A673 (cell line): Measurements from ENCODE around the gene HIRIP3. TPM values are rescaled to one million over a fixed set of nuclear protein-coding genes. Genes with fewer than 3 reads are reported as not detected.

Source experiments
- BruUV-seq: library from RNA; stranded (reverse); fragments of 400-500 nt; replicated peaks from 2 replicates; lab custom pipeline; 2021; lab: Mats Ljungman, UMichigan
- CTCF ChIA-PET: fragments of 300-600 bp; sonication (Branson Sonifier 250); formaldehyde crosslinking; loops from one replicate; lab custom pipeline; 2022; ENCODE audit warnings: antibody characterized with exemption; lab: Charles Lee
- POLR2A ChIA-PET: fragments of 300-600 bp; sonication (Branson Sonifier 250); formaldehyde crosslinking; loops from one replicate; lab custom pipeline; 2022; ENCODE audit warnings: antibody characterized with exemption; ENCODE audit not compliant: low non-redundant PET; lab: Charles Lee
- DNase-seq: peaks from one replicate; pipeline ENCODE4 v3.0.0-alpha.2; 2015; ENCODE audit warnings: low spot score
- H3K27ac ChIP-seq: fragments of 200-600 bp; sonication (generic); 2 replicates; pipeline ENCODE4 v1.5.1; 2016; ENCODE audit warnings: mixed run types, low read depth, mild to moderate bottlenecking, mixed read lengths, antibody characterized with exemption, low read length; ENCODE audit not compliant: poor library complexity, severe bottlenecking
- H3K27me3 ChIP-seq: fragments of 200-600 bp; sonication (generic); replicated peaks from 2 replicates; pipeline ENCODE4 v1.6.1; 2017; ENCODE audit warnings: mixed run types, low read depth, mild to moderate bottlenecking, mixed read lengths, antibody characterized with exemption, low read length; ENCODE audit not compliant: insufficient read depth, poor library complexity
- H3K36me3 ChIP-seq: fragments of 200-600 bp; sonication (generic); 2 replicates; pipeline ENCODE4 v1.6.1; 2016; ENCODE audit warnings: mixed run types, mild to moderate bottlenecking, mixed read lengths, antibody characterized with exemption, low read length; ENCODE audit not compliant: insufficient read depth, poor library complexity, severe bottlenecking
- H3K4me1 ChIP-seq: fragments of 200-600 bp; sonication (generic); 2 replicates; pipeline ENCODE4 v1.6.1; 2017; ENCODE audit warnings: mixed run types, mild to moderate bottlenecking, mixed read lengths, antibody characterized with exemption, low read length; ENCODE audit not compliant: insufficient read depth, poor library complexity, severe bottlenecking
- H3K4me3 ChIP-seq: fragments of 200-600 bp; sonication (generic); 2 replicates; pipeline ENCODE4 v1.5.1; 2016; ENCODE audit warnings: low read depth, mixed run types, mild to moderate bottlenecking, mixed read lengths, low read length; ENCODE audit not compliant: poor library complexity, severe bottlenecking
- H3K9me3 ChIP-seq: fragments of 200-600 bp; sonication (generic); 2 replicates; pipeline ENCODE4 v1.6.1; 2016; ENCODE audit warnings: mixed run types, low read depth, mild to moderate bottlenecking, mixed read lengths, antibody characterized with exemption, low read length; ENCODE audit not compliant: poor library complexity, severe bottlenecking
- EZH2 ChIP-seq: fragments of 200-600 bp; sonication (generic); IDR thresholded peaks from 2 replicates; pipeline ENCODE4 v1.6.1; 2017; ENCODE audit warnings: borderline replicate concordance, low read depth, mild to moderate bottlenecking, mixed read lengths, antibody characterized with exemption, low read length; ENCODE audit not compliant: poor library complexity, severe bottlenecking
- intact Hi-C: fragments of 100-400 bp; cut with micrococcal nuclease; formaldehyde crosslinking; loops from one replicate; pipeline ENCODE4 v1.10.0; 2022; ENCODE audit not compliant: unreplicated experiment
- total RNA-seq: library from RNA; stranded (reverse); gene quantifications from 2 replicates; pipeline ENCODE4 v1.2.3, GENCODE V29; 2021
- TF ChIP-seq, protein P1 (sequence below): fragments of 300-800, 200-600 bp; sonication (generic); conservative IDR thresholded peaks from 2 replicates; pipeline ENCODE4 v1.5.1; 2017; ENCODE audit warnings: low read depth, mild to moderate bottlenecking, antibody characterized with exemption, low read length, moderate library complexity, mixed read lengths

HIRIP3 gene
- total RNA-seq, 1 experiment from 2014 or later: 29.7 TPM

DNA sequence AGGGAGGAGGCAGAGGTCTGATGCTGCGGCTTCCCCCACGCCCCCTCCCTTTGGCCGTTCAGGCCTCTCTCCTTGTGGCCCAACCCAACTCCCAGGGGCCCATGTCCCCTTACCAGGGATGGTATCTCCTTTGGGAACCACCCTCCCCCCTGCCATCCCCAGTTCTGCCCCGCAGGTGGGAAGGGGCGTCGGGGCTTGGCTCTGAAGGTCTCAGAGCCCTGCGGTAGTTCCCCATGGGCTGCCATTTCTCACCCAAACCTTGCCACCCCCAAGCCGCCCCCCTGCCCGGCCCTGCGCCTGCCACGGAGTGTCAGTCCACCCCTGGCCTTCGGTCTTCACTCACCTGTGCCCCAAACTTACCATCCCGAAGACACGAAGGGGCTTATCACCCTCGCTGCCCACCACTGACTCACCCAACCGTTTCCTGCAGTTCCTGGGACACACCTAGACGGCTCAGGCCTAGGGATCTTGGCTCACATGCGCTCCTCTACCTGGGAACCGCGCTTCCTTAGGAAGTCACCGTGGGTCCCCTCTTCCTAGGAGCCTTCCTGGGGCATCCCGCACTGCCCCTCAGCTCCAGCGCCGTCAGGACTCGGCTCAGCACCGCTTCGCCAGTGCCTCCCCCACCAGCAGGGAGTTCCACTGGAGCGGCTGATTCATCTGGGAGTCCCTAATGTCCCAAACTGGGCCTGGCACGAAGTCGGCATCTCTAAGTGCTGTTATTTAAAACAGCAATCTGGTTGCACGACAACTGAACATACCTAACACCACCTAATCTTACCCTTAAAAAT is 16.5 kb upstream of the HIRIP3 start:
- BruUV-seq: no TSS peak
- peak overlapping the region; percentile 55 for H3K4me3 ChIP-seq
- H3K4me1 ChIP-seq: peaks cover 10% of the 10 kb centered on the region
- no peaks in the 10 kb centered on the region for H3K27me3 ChIP-seq
- intact Hi-C loops: no loop called here
- ChIA-PET CTCF (interaction anchor here (0.6 kb wide), 2 partner anchors 149 to 155 kb away, joined by 6 to 7 read pairs; partner anchors contain the start of gene CDIPT), POLR2A (no interaction called here)
- no peaks in the 10 kb centered on the region for H3K9me3 ChIP-seq
- no peak for DNase-seq
- no peak for TF ChIP-seq EZH2
- TF ChIP-seq, protein P1, sequence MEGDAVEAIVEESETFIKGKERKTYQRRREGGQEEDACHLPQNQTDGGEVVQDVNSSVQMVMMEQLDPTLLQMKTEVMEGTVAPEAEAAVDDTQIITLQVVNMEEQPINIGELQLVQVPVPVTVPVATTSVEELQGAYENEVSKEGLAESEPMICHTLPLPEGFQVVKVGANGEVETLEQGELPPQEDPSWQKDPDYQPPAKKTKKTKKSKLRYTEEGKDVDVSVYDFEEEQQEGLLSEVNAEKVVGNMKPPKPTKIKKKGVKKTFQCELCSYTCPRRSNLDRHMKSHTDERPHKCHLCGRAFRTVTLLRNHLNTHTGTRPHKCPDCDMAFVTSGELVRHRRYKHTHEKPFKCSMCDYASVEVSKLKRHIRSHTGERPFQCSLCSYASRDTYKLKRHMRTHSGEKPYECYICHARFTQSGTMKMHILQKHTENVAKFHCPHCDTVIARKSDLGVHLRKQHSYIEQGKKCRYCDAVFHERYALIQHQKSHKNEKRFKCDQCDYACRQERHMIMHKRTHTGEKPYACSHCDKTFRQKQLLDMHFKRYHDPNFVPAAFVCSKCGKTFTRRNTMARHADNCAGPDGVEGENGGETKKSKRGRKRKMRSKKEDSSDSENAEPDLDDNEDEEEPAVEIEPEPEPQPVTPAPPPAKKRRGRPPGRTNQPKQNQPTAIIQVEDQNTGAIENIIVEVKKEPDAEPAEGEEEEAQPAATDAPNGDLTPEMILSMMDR: no peak
- H3K36me3 ChIP-seq: no peaks in the 10 kb centered on the region
- no peak overlapping the region for H3K27ac ChIP-seq

DNA sequence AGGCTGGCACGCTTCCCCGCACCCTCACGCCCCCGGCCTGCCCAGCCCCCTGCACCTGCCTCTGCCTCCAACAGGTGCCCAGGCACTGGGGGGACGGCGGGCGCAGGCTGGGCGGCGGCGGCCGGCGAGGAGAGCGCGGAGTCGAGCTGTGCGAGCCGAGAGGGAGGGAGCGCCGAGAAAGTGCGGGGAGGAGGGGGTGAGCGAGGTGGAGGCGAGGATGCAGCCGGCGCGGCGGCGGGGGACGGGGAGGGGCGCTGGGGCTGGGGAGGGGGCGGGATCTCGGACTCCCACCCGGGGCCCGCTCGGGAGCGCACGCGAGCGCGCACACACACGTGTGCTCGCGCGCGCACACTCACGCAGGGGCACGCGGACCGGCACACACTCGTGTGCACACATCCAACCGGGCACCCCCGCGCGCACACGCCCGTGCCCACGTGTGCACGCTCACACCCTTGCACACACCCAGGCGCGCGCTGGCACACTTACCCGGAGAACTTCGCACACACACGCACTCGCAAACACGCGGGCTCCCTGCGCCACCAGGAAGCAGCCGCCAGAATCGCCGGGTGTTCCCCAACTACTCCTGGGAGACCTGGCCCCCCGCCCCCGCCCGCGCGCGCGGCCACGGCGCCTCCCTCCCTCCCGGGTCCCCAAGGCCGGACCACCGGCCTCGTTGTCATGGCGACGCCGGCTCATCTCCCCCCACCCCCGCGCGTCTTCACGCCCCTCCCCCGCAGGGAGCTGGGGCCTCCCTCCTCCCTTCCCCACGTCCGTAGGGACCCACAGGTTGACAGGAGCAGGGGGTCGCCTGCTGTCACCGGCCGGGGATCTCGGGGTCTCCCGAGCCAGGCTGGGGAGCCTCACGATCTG is 15.7 kb upstream of the HIRIP3 start, which contains the start of gene DOC2A:
TSS of gene DOC2A (minus strand) at position 184 of the 870 bp plus-strand sequence. CDS start 805 bp downstream, outside the sequence.
- CTCF ChIA-PET: interaction anchor here (0.6 kb wide), 2 partner anchors 148 to 154 kb away, joined by 6 to 7 read pairs; partner anchors contain the start of gene CDIPT
- no peaks in the 10 kb centered on the region for H3K9me3 ChIP-seq
- TF ChIP-seq EZH2: no peak
- TF ChIP-seq, protein P1: no peak
- H3K27me3 ChIP-seq: no peaks in the 10 kb centered on the region
- DNase-seq: peak; percentile 60
- no peaks in the 10 kb centered on the region for H3K36me3 ChIP-seq
- H3K4me3 ChIP-seq: peak within 1 kb of the TSS; percentile 55
- no TSS peak for BruUV-seq
- H3K27ac ChIP-seq: no peak within 1 kb of the TSS
- H3K4me1 ChIP-seq: peaks cover 10% of the 10 kb centered on the region
- POLR2A ChIA-PET: no interaction called here
- intact Hi-C loops: no loop called here
